ENCODE results near the gene OAS3. TPM values are rescaled to one million over a fixed set of nuclear protein-coding genes. Genes with fewer than 3 reads are reported as not detected.

OAS3 gene
- polyA plus RNA-seq, 1 donor = 12.3 TPM

- H3K9me3 ChIP-seq (ENCODE audit: control insufficient read depth, low read depth, low read length) = no peaks in the 10 kb centered on the region
- no peaks in the 10 kb centered on the region for H3K36me3 ChIP-seq (ENCODE audit: control insufficient read depth, insufficient read depth, low read length)
- H3K27me3 ChIP-seq (ENCODE audit: control insufficient read depth, insufficient read depth, low read length) = peaks cover 4% of the 10 kb centered on the region
- no peak overlapping the region for H3K27ac ChIP-seq (ENCODE audit: low read length)
- no peaks in the 10 kb centered on the region for H3K4me1 ChIP-seq (ENCODE audit: control insufficient read depth, insufficient read depth, low read length)
- no CpG with 5 or more reads among the region's 9 CpGs for WGBS (ENCODE audit: insufficient coverage, low lambda C conversion rate)
- H3K4me3 ChIP-seq (ENCODE audit: low read length) = no peak overlapping the region
- no peak for DNase-seq
These were observed 76.3 kb downstream of the OAS3 start for GRCh38 chr12:113014565-113014964.

GRCh38 chr12:113016796-113017195 lies 78.5 kb downstream of the OAS3 start:
- Histone ChIP-seq H3K4me3 (ENCODE audit: low read length) (no peak overlapping the region), H3K27ac (ENCODE audit: low read length) (no peak overlapping the region), H3K36me3 (ENCODE audit: control insufficient read depth, insufficient read depth, low read length) (no peaks in the 10 kb centered on the region), H3K9me3 (ENCODE audit: control insufficient read depth, low read depth, low read length) (no peaks in the 10 kb centered on the region), H3K27me3 (ENCODE audit: control insufficient read depth, insufficient read depth, low read length) (peaks cover 4% of the 10 kb centered on the region), H3K4me1 (ENCODE audit: control insufficient read depth, insufficient read depth, low read length) (no peaks in the 10 kb centered on the region)
- no CpG with 5 or more reads among the region's 5 CpGs for WGBS (ENCODE audit: insufficient coverage, low lambda C conversion rate)
- DNase-seq = no peak

GRCh38 chr12:113019025-113019424 lies 80.8 kb downstream of the OAS3 start:
- Histone ChIP-seq H3K27ac (ENCODE audit: low read length) (no peak overlapping the region), H3K27me3 (ENCODE audit: control insufficient read depth, insufficient read depth, low read length) (peaks cover 4% of the 10 kb centered on the region), H3K36me3 (ENCODE audit: control insufficient read depth, insufficient read depth, low read length) (no peaks in the 10 kb centered on the region), H3K9me3 (ENCODE audit: control insufficient read depth, low read depth, low read length) (no peaks in the 10 kb centered on the region), H3K4me1 (ENCODE audit: control insufficient read depth, insufficient read depth, low read length) (no peaks in the 10 kb centered on the region), H3K4me3 (ENCODE audit: low read length) (no peak overlapping the region)
- no peak for DNase-seq
- WGBS (ENCODE audit: insufficient coverage, low lambda C conversion rate) = no CpG with 5 or more reads among the region's 4 CpGs

- DNase-seq = no peak
- no peak overlapping the region for H3K27ac ChIP-seq (ENCODE audit: low read length)
- no peaks in the 10 kb centered on the region for H3K4me1 ChIP-seq (ENCODE audit: control insufficient read depth, insufficient read depth, low read length)
- H3K4me3 ChIP-seq (ENCODE audit: low read length) = no peak overlapping the region
- H3K9me3 ChIP-seq (ENCODE audit: control insufficient read depth, low read depth, low read length) = no peaks in the 10 kb centered on the region
- 80% methylated on average over 1 of the region's 1 CpG for WGBS (ENCODE audit: insufficient coverage, low lambda C conversion rate)
- peaks cover 3% of the 10 kb centered on the region for H3K27me3 ChIP-seq (ENCODE audit: control insufficient read depth, insufficient read depth, low read length)
- H3K36me3 ChIP-seq (ENCODE audit: control insufficient read depth, insufficient read depth, low read length) = no peaks in the 10 kb centered on the region
These were observed 83.2 kb downstream of the OAS3 start for GRCh38 chr12:113021500-113021899.

Other genes starting within 250 kb of the OAS3 start
- 1.2 TPM for gene RPH3A, start 146.7 kb upstream of the OAS3 start, polyA plus RNA-seq
- gene OAS1, start 31.5 kb upstream of the OAS3 start, polyA plus RNA-seq = 26.9 TPM
- gene OAS2, start 40.0 kb downstream of the OAS3 start, polyA plus RNA-seq = 2.9 TPM
- gene DTX1, start 118.3 kb downstream of the OAS3 start, polyA plus RNA-seq = 9.1 TPM
- gene RASAL1, start 197.3 kb downstream of the OAS3 start, polyA plus RNA-seq = 0.69 TPM
- 0.34 TPM for gene CFAP73, start 211.2 kb downstream of the OAS3 start, polyA plus RNA-seq
- 51.1 TPM for gene DDX54, start 247.0 kb downstream of the OAS3 start, polyA plus RNA-seq
- gene RITA1, start 247.2 kb downstream of the OAS3 start, polyA plus RNA-seq = 13.8 TPM